Osteoblast (primary cell): Measurements from ENCODE around the gene PCDH15. TPM values are rescaled to one million over a fixed set of nuclear protein-coding genes. Genes with fewer than 3 reads are reported as not detected.

Experiments
- DNase-seq: peaks from one replicate; pipeline ENCODE4 v3.0.0; 2011; ENCODE audit warnings: low spot score, mixed read lengths; ENCODE audit not compliant: insufficient read length; ENCODE audit errors: missing footprints
- H2AFZ ChIP-seq: 2 replicates; pipeline ENCODE4 v1.6.0; 2011; ENCODE audit warnings: mild to moderate bottlenecking, low read length
- H3K27ac ChIP-seq: 2 replicates; pipeline ENCODE4 v1.5.1; 2011; ENCODE audit warnings: mild to moderate bottlenecking, low read depth, low read length, moderate library complexity
- H3K27me3 ChIP-seq: 2 replicates; pipeline ENCODE4 v1.6.0; 2012; ENCODE audit warnings: mild to moderate bottlenecking, control low read depth, inconsistent platforms, low read length, moderate library complexity; ENCODE audit not compliant: insufficient read depth
- H3K36me3 ChIP-seq: 2 replicates; pipeline ENCODE4 v1.5.1; 2011; ENCODE audit warnings: mild to moderate bottlenecking, low read length, control low read depth, moderate library complexity; ENCODE audit not compliant: insufficient read depth
- H3K4me1 ChIP-seq: 2 replicates; pipeline ENCODE4 v1.5.1; 2011; ENCODE audit warnings: mild to moderate bottlenecking, low read length, control low read depth, moderate library complexity; ENCODE audit not compliant: insufficient read depth
- H3K4me2 ChIP-seq: 2 replicates; pipeline ENCODE4 v1.6.0; 2011; ENCODE audit warnings: mild to moderate bottlenecking, low read length; ENCODE audit not compliant: insufficient read depth
- H3K4me3 ChIP-seq: fragments of 200-600 bp; sonication (generic); 3 replicates; pipeline ENCODE4 v1.5.1; 2012; ENCODE audit warnings: mild to moderate bottlenecking, low read length, inconsistent platforms; ENCODE audit not compliant: insufficient read depth
- H3K79me2 ChIP-seq: 2 replicates; pipeline ENCODE4 v1.6.0; 2012; ENCODE audit warnings: mild to moderate bottlenecking, low read length, control low read depth, inconsistent platforms; ENCODE audit not compliant: insufficient read depth
- H3K9me3 ChIP-seq: 2 replicates; pipeline ENCODE4 v1.5.1; 2011; ENCODE audit warnings: low read depth, low read length, control low read depth
- H4K20me1 ChIP-seq: 2 replicates; pipeline ENCODE4 v1.6.0; 2012; ENCODE audit warnings: mild to moderate bottlenecking, low read length, control low read depth; ENCODE audit not compliant: insufficient read depth
- total RNA-seq: library from RNA; depleted of rRNA; stranded (reverse); fragments of >200 nt; gene quantifications from 2 replicates; pipeline ENCODE4 v1.2.3, GENCODE V29; 2012
- TF ChIP-seq, protein P1 (sequence below): IDR thresholded peaks from 2 replicates; pipeline ENCODE4 v1.5.1; 2011; ENCODE audit warnings: mild to moderate bottlenecking, low read depth, low read length, moderate library complexity; ENCODE audit errors: extremely low read depth

PCDH15 gene
- total RNA-seq, 1 donor, result not detected

DNA sequence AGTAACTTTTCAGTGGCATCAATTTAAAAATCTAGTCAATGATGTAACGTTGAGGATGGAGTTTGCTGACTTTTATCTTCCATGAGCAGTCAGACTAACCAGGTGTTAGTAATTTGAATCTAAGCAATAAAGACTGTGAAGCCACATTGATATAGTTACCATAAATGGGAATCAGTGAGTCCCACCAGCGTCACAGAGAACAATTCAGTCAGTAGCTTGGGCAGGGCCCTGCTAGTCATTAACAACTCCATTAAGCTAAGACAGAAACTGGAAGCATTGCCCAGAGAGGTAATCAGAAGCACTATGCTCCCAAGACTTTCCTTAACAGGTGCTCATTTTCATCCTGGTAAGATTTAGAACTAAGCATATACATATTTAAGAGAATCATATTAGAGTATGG, 315.1 kb downstream of the PCDH15 start:
- Histone ChIP-seq H3K4me3 (no peak overlapping the region), H3K79me2 (no peaks in the 10 kb centered on the region), H3K4me1 (no peaks in the 10 kb centered on the region), H2AFZ (no peak overlapping the region), H3K36me3 (no peaks in the 10 kb centered on the region), H3K9me3 (no peaks in the 10 kb centered on the region), H3K27ac (no peak overlapping the region), H3K4me2 (no peak overlapping the region), H3K27me3 (no peaks in the 10 kb centered on the region), H4K20me1 (no peaks in the 10 kb centered on the region)
- TF ChIP-seq, protein P1, sequence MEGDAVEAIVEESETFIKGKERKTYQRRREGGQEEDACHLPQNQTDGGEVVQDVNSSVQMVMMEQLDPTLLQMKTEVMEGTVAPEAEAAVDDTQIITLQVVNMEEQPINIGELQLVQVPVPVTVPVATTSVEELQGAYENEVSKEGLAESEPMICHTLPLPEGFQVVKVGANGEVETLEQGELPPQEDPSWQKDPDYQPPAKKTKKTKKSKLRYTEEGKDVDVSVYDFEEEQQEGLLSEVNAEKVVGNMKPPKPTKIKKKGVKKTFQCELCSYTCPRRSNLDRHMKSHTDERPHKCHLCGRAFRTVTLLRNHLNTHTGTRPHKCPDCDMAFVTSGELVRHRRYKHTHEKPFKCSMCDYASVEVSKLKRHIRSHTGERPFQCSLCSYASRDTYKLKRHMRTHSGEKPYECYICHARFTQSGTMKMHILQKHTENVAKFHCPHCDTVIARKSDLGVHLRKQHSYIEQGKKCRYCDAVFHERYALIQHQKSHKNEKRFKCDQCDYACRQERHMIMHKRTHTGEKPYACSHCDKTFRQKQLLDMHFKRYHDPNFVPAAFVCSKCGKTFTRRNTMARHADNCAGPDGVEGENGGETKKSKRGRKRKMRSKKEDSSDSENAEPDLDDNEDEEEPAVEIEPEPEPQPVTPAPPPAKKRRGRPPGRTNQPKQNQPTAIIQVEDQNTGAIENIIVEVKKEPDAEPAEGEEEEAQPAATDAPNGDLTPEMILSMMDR, result no peak
- no peak for DNase-seq

GRCh38 chr10:54484186-54484585, 316.8 kb downstream of the PCDH15 start:
- Histone ChIP-seq H2AFZ (no peak overlapping the region), H3K9me3 (no peaks in the 10 kb centered on the region), H3K4me2 (no peak overlapping the region), H4K20me1 (no peaks in the 10 kb centered on the region), H3K4me1 (no peaks in the 10 kb centered on the region), H3K4me3 (no peak overlapping the region), H3K36me3 (no peaks in the 10 kb centered on the region), H3K79me2 (no peaks in the 10 kb centered on the region), H3K27me3 (no peaks in the 10 kb centered on the region), H3K27ac (no peak overlapping the region)
- DNase-seq, result no peak
- TF ChIP-seq, protein P1, result no peak

DNA sequence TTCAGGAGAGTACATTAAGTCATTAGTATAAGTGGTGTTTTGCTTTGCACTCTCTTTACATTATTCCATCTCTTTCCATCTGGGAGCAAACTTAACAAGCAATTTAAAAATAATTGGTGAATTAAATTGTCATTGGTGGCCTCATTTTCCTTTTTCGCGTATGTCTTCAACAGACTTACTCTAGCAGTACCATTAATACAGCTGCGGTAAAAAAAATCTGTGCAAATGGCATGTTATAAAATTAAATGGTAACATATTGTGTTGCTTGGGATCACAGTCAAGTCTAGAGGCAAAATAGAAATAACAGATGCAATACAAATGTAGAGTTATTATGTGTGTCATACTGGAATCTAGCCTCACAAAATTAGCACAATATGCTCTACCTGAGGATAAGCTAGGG, 322.4 kb downstream of the PCDH15 start:
- Histone ChIP-seq H3K36me3 (no peaks in the 10 kb centered on the region), H3K4me3 (no peak overlapping the region), H3K4me1 (no peaks in the 10 kb centered on the region), H3K27me3 (no peaks in the 10 kb centered on the region), H2AFZ (no peak overlapping the region), H3K9me3 (peaks cover 4% of the 10 kb centered on the region), H4K20me1 (no peaks in the 10 kb centered on the region), H3K79me2 (no peaks in the 10 kb centered on the region), H3K27ac (no peak overlapping the region), H3K4me2 (no peak overlapping the region)
- TF ChIP-seq, protein P1, result no peak
- no peak for DNase-seq

DNA sequence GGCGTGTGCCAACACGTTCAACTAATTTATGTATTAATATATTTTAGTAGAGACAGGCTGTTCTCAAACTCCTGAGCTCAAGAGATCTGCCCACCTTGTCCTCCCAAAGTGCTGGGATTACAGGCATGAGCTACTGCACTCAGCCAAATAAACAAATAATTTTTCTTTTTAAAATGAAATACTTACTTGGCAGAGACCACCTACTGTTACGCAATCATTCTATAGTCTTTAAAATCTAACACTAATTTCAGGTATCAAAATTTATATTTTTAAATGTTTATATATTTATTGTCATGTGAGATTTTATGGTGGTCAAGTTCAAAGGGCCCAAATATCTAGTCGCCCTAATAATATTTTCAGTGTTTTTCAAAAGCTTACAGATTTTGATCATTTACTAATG, 323.3 kb downstream of the PCDH15 start:
- no peak overlapping the region for H3K27ac ChIP-seq
- DNase-seq, result no peak
- H3K79me2 ChIP-seq, result no peaks in the 10 kb centered on the region

More for the DNA sequence above, 323.3 kb downstream of the PCDH15 start:
- Histone ChIP-seq H3K4me3 (no peak overlapping the region), H3K9me3 (peaks cover 4% of the 10 kb centered on the region), H3K4me1 (no peaks in the 10 kb centered on the region), H2AFZ (no peak overlapping the region), H4K20me1 (no peaks in the 10 kb centered on the region), H3K27me3 (no peaks in the 10 kb centered on the region), H3K4me2 (no peak overlapping the region), H3K36me3 (no peaks in the 10 kb centered on the region)
- TF ChIP-seq, protein P1, result no peak
